B cell (primary cell): Measurements from ENCODE around the gene CAPZA2.

Experiments used
- CTCF ChIP-seq: fragments of 200-600 bp; IDR thresholded peaks from one replicate; pipeline ENCODE4 v1.8.0; 2022; ENCODE audit warnings: antibody characterized with exemption, mild to moderate bottlenecking
- EZH2 ChIP-seq: IDR thresholded peaks from 2 replicates; pipeline ENCODE4 v1.6.1; 2012; ENCODE audit warnings: borderline replicate concordance, low read depth, mild to moderate bottlenecking, moderate library complexity, low read length; ENCODE audit not compliant: insufficient read depth, poor library complexity, severe bottlenecking

GRCh38 chr7:116957874-116958273 is 95.5 kb downstream of the CAPZA2 start:
- TF ChIP-seq EZH2 (no peak), CTCF (no peak)
